H1 (cell line): ENCODE results near the gene WDR64. TPM values are rescaled to one million over a fixed set of nuclear protein-coding genes. Genes with fewer than 3 reads are reported as not detected.

ENCODE experiments used
- CBX5 ChIP-seq: fragments of 300-800, 300-1000 bp; sonication (generic); IDR thresholded peaks from 2 replicates; pipeline ENCODE4 v1.7.1; 2016; ENCODE audit warnings: antibody characterized with exemption, low read length, low read depth
- CHD1 ChIP-seq: IDR thresholded peaks from 2 replicates; pipeline ENCODE4 v1.6.1; 2012; ENCODE audit warnings: low read depth, low read length, improper control_type of control experiment
- CHD2 ChIP-seq: IDR thresholded peaks from 2 replicates; pipeline ENCODE4 v1.6.1; 2012; ENCODE audit warnings: low read length, improper control_type of control experiment
- CHD7 ChIP-seq: fragments of 300-600 bp; sonication (generic); IDR thresholded peaks from 2 replicates; pipeline ENCODE4 v1.7.1; 2012; ENCODE audit warnings: low read length, moderate library complexity, mild to moderate bottlenecking, inconsistent platforms; ENCODE audit not compliant: insufficient replicate concordance
- EZH2 ChIP-seq: fragments of 200-600 bp; sonication (generic); IDR thresholded peaks from 2 replicates; pipeline ENCODE4 v1.7.1; 2012; ENCODE audit warnings: low read depth, mild to moderate bottlenecking, moderate library complexity, low read length, inconsistent platforms; ENCODE audit not compliant: severe bottlenecking
- HDAC2 ChIP-seq, 2 experiments: fragments of 300-600 bp in 1 of 2; sonication (generic) in 1 of 2; IDR thresholded peaks; 2 replicates each; pipeline ENCODE4 v1.6.1; 2011 to 2012; ENCODE audit warnings: low read depth in 2 of 2, low read length in 2 of 2, mild to moderate bottlenecking in 2 of 2, moderate library complexity in 2 of 2, borderline replicate concordance in 1 of 2, inconsistent platforms in 1 of 2
- KDM5A ChIP-seq: fragments of 200-600 bp; IDR thresholded peaks from 2 replicates; pipeline ENCODE4 v1.7.1; 2012; ENCODE audit warnings: mild to moderate bottlenecking, low read length, inconsistent platforms, mixed read lengths
- MAX ChIP-seq: IDR thresholded peaks from 2 replicates; pipeline ENCODE4 v1.6.1; 2012; ENCODE audit warnings: inconsistent platforms
- SAP30 ChIP-seq: fragments of 300-600 bp; sonication (generic); IDR thresholded peaks from 2 replicates; pipeline ENCODE4 v1.7.1; 2012; ENCODE audit warnings: low read length, moderate library complexity, mild to moderate bottlenecking, inconsistent platforms; ENCODE audit not compliant: insufficient read depth, insufficient replicate concordance
- YY1 ChIP-seq: IDR thresholded peaks from 2 replicates; pipeline ENCODE4 v1.6.1; 2011; ENCODE audit warnings: low read depth, mild to moderate bottlenecking, low read length
- polyA plus RNA-seq, 7 experiments: library from polyadenylated mRNA; depleted of rRNA in 3 of 7; stranded (reverse) in 5 of 7; unstranded in 2 of 7; fragments of >200 nt in 5 of 7; fragments of 200-250 nt in 2 of 7; gene quantifications; 1 replicate in 5 of 7; 2 replicates in 1 of 7; 4 replicates in 1 of 7; pipeline versions ENCODE4 v1.2.1 to v1.2.3, GENCODE V29; 2011 to 2013; ENCODE audit warnings: missing spikeins in 2 of 7, mixed read lengths in 2 of 7
- total RNA-seq: library from RNA; stranded (reverse); fragmentation: NEBNext Ultra II Directional; extraction: Animal tissue kit (Norgen Biotek cat#: 25700); gene quantifications from 2 replicates; pipeline ENCODE4 v1.2.1, GENCODE V29; 2021

The WDR64 gene
- total and polyA plus RNA-seq, 2 of the 8 experiments (the other 6 are each of a cell fraction or from before 2014, with no cell fraction given) = 0.02 TPM; not detected in 1

- no peak for TF ChIP-seq CHD7
- no peak for TF ChIP-seq CHD1
- no peak for TF ChIP-seq CHD2
- no peak for TF ChIP-seq EZH2
- TF ChIP-seq YY1 = no peak
- TF ChIP-seq MAX = no peak
- TF ChIP-seq KDM5A = no peak
- no peak for TF ChIP-seq HDAC2 (IDR thresholded peaks at IDR 0.05; ENCODE audit: borderline replicate concordance in 1 of 2, low read depth in 2 of 2, low read length in 2 of 2)
- TF ChIP-seq CBX5 = no peak
- TF ChIP-seq SAP30 = no peak
- TF ChIP-seq, all 59 proteins: peak for 0
These were observed 173.5 kb downstream of the WDR64 start (continued) for GRCh38 chr1:241825581-241825980.
